Lower leg skin (tissue), 4 donors: ENCODE results near the gene RCOR1. TPM values are rescaled to one million over a fixed set of nuclear protein-coding genes. Genes with fewer than 3 reads are reported as not detected.

Experiments
- DNase-seq, 2 donors: peaks; one replicate each; pipeline ENCODE4 v3.0.0-alpha.2; 2019; ENCODE audit warnings: low spot score in 2 of 2
- H3K4me3 ChIP-seq: fragments of 200-600 bp; sonication (generic); 2 replicates; pipeline ENCODE4 v1.5.1; 2017; ENCODE audit warnings: mild to moderate bottlenecking, low read depth; ENCODE audit not compliant: poor library complexity, severe bottlenecking
- POLR2A ChIP-seq, 2 donors: fragments of 450-650 bp; IDR thresholded peaks; one replicate each; pipeline ENCODE4 v1.6.1; 2016 to 2017; ENCODE audit warnings: antibody characterized with exemption in 2 of 2, mild to moderate bottlenecking in 1 of 2, moderate library complexity in 1 of 2
- WGBS, 2 donors: methylation state at CpG; one replicate each; pipeline ENCODE4 v1.1.5; 2018; 5-methylcytosine and 5-hydroxymethylcytosine counted together
- intact Hi-C: fragments of 100-400 bp; cut with DNase I; formaldehyde crosslinking; loops from one replicate; pipeline ENCODE4 v1.15.0; 2023; ENCODE audit warnings: low total_unique reads
- total RNA-seq, 4 donors: library from RNA; depleted of rRNA; stranded (reverse); fragments of >200 nt; gene quantifications; one replicate each; pipeline ENCODE4 v1.1.0, GENCODE V29; 2016
- TF ChIP-seq, protein P1 (sequence below), 3 donors: fragments of 450-650 bp; IDR thresholded peaks; one replicate each; pipeline ENCODE4 v1.5.1; 2016; ENCODE audit warnings: antibody characterized with exemption in 3 of 3, mild to moderate bottlenecking in 3 of 3, moderate library complexity in 2 of 3

RCOR1 gene
- total RNA-seq, 4 donors from 2014 or later = 20.1 to 25.3 (median 22.9) TPM

DNA sequence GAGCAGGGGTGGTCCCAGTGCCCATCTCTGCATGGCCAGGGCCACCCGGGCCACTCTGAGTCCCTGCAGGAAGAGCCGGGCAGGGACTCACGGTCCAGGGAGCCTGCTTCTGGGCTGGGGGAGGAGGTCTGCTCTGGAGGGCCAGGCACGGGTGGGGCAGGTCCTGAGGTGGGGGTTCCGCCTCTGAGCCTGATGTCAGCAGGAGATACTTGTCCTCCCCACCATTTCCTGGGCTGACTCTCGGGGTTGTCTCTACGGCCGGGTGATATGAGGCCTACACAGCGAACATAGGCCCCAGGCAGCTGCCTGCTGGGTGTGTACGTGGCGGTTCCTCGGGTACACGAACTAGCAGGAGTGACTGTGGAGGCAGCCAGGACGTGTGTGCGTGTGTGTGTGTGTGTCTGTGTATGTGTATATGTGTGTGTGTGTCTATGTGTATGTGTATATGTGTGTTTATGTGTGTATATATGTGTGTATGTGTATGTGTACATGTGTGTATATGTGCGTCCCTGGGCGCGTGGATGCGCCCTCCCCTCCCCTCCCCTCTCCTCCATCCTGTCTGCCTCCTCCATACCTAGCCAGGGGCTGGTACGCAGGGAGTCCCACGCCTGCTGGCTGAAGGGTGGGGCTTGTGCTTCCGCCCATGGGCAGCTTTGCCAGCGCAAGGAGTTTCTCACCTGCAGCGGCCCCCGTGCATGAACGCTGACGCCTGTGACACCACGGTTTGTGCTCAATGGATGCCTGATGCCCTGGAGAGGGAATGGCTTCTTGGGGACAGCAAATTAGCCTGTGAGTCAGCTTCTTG is 154.4 kb downstream of the RCOR1 start:
- H3K4me3 ChIP-seq = no peak overlapping the region
- intact Hi-C loops = no loop called here
- no peak for TF ChIP-seq POLR2A (IDR thresholded peaks at IDR 0.05)
- TF ChIP-seq, protein P1, sequence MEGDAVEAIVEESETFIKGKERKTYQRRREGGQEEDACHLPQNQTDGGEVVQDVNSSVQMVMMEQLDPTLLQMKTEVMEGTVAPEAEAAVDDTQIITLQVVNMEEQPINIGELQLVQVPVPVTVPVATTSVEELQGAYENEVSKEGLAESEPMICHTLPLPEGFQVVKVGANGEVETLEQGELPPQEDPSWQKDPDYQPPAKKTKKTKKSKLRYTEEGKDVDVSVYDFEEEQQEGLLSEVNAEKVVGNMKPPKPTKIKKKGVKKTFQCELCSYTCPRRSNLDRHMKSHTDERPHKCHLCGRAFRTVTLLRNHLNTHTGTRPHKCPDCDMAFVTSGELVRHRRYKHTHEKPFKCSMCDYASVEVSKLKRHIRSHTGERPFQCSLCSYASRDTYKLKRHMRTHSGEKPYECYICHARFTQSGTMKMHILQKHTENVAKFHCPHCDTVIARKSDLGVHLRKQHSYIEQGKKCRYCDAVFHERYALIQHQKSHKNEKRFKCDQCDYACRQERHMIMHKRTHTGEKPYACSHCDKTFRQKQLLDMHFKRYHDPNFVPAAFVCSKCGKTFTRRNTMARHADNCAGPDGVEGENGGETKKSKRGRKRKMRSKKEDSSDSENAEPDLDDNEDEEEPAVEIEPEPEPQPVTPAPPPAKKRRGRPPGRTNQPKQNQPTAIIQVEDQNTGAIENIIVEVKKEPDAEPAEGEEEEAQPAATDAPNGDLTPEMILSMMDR (IDR thresholded peaks at IDR 0.05) = no peak
- no peak for DNase-seq
- WGBS, 2 donors = 90% methylated on average over 23 to 25 of the region's 28 CpGs

DNA sequence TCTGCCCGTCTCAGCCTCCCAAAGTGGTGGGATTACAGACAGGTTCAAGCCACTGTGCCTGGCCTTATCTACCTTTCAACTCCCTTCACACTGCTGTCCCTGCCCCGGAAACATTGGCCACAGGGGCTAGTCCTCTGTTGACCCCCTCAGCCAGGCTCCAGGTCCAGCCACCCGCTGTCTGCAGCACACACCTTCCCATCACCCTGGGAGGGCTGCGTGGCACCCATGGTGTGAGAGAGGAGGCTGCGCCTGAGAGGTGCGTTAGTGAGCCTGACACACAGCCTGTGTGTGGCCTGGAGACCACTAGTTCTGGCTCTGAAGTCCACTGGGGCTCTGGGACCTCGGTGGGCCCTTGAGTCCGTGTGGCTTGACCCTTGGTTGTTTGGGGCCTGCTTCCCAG is 156.4 kb downstream of the RCOR1 start:
- no peak for DNase-seq

DNA sequence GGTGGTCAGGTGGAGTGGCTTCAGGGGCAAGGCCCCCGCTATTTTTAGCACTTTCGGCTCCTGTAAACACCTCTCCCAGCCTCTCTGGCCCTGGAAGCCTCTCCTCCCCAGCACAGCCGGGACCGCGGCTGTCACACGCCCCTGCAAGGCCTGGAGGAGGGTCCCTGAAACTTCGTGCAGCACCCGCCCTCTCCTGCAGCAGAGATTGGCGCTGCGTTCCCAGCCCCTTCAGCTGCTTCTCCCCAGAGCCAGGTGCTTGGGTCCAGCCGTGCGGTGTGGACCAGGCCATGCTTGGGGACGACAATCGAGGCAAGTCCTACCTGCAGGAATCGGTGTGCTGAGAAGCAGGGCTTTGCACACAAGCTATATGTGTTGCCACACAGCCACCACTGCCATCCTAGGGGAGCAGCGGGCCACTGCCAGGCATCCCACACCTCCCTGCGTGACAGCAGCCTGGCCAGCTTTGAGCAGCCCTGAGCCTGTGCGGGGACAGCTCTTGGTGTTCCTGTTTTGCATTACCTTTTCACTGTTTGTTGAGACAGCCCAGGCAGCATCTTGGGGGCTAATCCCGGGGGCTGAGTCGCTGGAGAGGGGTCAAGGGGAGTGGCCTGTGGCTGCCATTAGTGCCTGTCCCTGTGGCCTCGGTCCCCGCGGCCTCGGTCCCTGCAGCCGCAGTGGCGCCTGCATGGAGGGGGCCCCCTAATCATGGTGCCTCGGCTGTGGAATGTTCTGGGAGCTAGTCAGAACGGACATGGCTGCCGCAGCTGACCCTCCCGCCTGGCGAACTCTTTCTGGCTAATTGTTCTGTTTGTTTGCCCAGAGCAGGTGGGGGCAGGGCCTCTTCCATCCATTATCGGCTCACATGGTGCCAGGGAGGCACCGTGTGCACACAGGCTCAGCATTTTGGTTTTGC is 157.2 kb downstream of the RCOR1 start:
- intact Hi-C loops = no loop called here
- no peak for DNase-seq
- TF ChIP-seq, protein P1 (IDR thresholded peaks at IDR 0.05) = no peak
- TF ChIP-seq POLR2A (IDR thresholded peaks at IDR 0.05) = no peak
- WGBS, 2 donors = 88 to 91% methylated on average over 23 to 24 of the region's 33 CpGs
- no peak overlapping the region for H3K4me3 ChIP-seq

More for the DNA sequence above, 156.4 kb downstream of the RCOR1 start:
- WGBS, 2 donors = 88 to 90% methylated on average over 3 to 8 of the region's 8 CpGs
- TF ChIP-seq, protein P1 (IDR thresholded peaks at IDR 0.05) = no peak
- TF ChIP-seq POLR2A (IDR thresholded peaks at IDR 0.05) = no peak
- no peak overlapping the region for H3K4me3 ChIP-seq
- intact Hi-C loops = no loop called here

DNA sequence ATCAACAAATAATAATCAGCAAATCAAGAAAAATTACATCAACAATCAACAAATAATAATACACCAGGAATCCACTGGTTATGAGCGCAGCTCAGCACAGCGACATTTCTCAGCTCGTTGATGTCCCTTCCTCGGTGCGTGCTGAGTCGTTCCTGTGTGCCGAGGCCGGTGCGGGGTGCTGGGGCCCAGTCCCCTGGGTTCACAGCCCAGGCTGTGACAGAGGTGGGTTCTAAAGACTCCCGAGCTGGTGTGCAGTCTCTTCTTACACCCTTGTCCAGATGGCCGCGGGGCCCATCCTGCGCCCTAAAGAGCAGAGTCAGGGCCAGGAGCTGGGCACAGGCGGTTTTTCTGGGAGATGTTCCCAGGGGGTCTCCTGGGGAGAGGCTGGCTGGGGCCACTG is 157.9 kb downstream of the RCOR1 start:
- intact Hi-C loops = no loop called here
- DNase-seq = no peak
- TF ChIP-seq, protein P1 (IDR thresholded peaks at IDR 0.05) = no peak
- no peak for TF ChIP-seq POLR2A (IDR thresholded peaks at IDR 0.05)
- 95 to 96% methylated on average over 13 to 14 of the region's 14 CpGs for WGBS, 2 donors
- H3K4me3 ChIP-seq = no peak overlapping the region

DNA sequence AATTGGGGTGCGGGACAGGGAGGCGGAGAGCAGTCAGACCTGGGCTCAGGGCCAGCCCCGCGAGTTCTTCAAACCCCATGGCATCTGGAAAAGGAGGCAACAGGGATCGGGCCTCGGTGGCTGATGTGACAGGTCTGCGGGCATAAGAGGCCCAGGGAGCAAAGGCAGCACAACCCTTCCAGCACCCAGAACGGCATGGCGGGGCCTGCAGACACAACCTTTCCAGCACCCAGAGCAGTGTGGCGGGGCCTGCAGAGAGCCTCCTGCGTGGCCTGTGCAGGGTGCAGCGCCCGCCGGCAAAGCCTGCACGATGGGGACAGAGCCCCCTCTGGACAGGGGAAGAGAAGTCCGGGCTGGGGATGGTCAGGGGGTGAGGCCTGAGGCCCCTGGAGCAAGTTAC is 158.6 kb downstream of the RCOR1 start:
- no peak for DNase-seq
- 93% methylated on average over 16 of the region's 16 CpGs for WGBS, 2 donors
- TF ChIP-seq POLR2A (IDR thresholded peaks at IDR 0.05) = no peak
- TF ChIP-seq, protein P1 (IDR thresholded peaks at IDR 0.05) = no peak
- intact Hi-C loops = no loop called here
- H3K4me3 ChIP-seq = no peak overlapping the region
